SK-N-SH treated with all-trans-retinoic acid at 6 μM for 48 hours (cell line): Measurements from ENCODE around the gene TBC1D7.

Experiments used
- CREB5 ChIP-seq: fragments of 250-450 bp; sonication (Bioruptor Pico); IDR thresholded peaks from 2 replicates; pipeline ENCODE4 v1.5.1; 2020; ENCODE audit warnings: low read depth, mild to moderate bottlenecking, moderate library complexity
- TOX ChIP-seq: fragments of 250-450 bp; sonication (Bioruptor Pico); IDR thresholded peaks from 2 replicates; pipeline ENCODE4 v1.8.0; 2021; ENCODE audit warnings: mild to moderate bottlenecking, moderate library complexity, borderline replicate concordance
- ZFP3 ChIP-seq: fragments of 250-450 bp; sonication (Bioruptor Pico); IDR thresholded peaks from 2 replicates; pipeline ENCODE4 v1.5.0; 2020; ENCODE audit warnings: mild to moderate bottlenecking, moderate library complexity
- ZNF8 ChIP-seq: fragments of 450-650 bp; formaldehyde crosslinking; IDR thresholded peaks from 2 replicates; pipeline ENCODE4 v1.5.0; 2020; ENCODE audit warnings: mild to moderate bottlenecking, moderate library complexity
- TF ChIP-seq, protein P1 (sequence below): fragments of 250-450 bp; sonication (Bioruptor Pico); IDR thresholded peaks from 2 replicates; pipeline ENCODE4 v1.8.0; 2020; ENCODE audit warnings: mild to moderate bottlenecking, moderate library complexity, borderline replicate concordance

GRCh38 chr6:13304101-13304500 is 24.2 kb downstream of the TBC1D7 start:
- TF ChIP-seq ZNF8 (CRISPR knock-in tag) (no peak), ZFP3 (CRISPR knock-in tag) (no peak), CREB5 (CRISPR knock-in tag) (no peak), TOX (no peak)
- TF ChIP-seq, protein P1, sequence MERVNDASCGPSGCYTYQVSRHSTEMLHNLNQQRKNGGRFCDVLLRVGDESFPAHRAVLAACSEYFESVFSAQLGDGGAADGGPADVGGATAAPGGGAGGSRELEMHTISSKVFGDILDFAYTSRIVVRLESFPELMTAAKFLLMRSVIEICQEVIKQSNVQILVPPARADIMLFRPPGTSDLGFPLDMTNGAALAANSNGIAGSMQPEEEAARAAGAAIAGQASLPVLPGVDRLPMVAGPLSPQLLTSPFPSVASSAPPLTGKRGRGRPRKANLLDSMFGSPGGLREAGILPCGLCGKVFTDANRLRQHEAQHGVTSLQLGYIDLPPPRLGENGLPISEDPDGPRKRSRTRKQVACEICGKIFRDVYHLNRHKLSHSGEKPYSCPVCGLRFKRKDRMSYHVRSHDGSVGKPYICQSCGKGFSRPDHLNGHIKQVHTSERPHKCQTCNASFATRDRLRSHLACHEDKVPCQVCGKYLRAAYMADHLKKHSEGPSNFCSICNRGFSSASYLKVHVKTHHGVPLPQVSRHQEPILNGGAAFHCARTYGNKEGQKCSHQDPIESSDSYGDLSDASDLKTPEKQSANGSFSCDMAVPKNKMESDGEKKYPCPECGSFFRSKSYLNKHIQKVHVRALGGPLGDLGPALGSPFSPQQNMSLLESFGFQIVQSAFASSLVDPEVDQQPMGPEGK (CRISPR knock-in tag) = no peak
